HG02588 (cell line): ENCODE results near the gene CCDC88C.

Experiments used
- ATAC-seq: cut with Tn5 transposase; IDR thresholded peaks from one replicate; pipeline ENCODE4 v1.9.1; 2021; ENCODE audit warnings: mild to moderate bottlenecking, moderate library complexity; ENCODE audit not compliant: unreplicated experiment

The CCDC88C gene

GRCh38 chr14:91331721-91332120, 85.9 kb downstream of the CCDC88C start:
- no peak for ATAC-seq

GRCh38 chr14:91330856-91331255, 86.8 kb downstream of the CCDC88C start:
- ATAC-seq, result no peak

DNA sequence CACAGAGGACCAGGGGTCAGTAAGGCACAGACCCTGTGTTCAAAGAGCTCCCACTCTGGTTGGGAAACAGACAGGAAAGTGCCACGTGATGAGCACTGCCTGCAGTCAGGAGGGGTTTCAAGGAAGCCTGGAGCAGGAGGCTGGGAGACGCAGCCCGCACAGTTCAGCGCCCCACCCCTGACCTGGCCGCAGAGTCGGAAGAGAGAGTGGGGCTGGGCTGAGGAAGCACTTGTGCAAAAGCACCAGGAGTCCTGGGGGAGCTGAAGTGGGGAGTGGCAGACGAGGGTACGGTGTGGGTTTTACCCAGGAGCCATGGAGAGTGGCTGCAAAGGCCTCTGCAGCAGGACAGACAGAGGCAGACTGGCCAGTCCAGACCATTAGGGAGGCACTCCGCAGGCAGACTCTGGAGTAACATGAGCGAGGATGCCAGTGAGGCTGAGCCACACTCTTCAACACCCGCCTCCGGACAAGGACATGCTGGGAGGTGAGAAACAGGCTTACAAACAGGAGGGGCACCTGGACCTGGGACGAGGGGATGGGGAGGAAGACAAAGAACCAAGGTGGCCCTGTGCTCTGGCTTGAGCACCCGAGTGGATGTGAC, 87.4 kb downstream of the CCDC88C start:
- no peak for ATAC-seq

DNA sequence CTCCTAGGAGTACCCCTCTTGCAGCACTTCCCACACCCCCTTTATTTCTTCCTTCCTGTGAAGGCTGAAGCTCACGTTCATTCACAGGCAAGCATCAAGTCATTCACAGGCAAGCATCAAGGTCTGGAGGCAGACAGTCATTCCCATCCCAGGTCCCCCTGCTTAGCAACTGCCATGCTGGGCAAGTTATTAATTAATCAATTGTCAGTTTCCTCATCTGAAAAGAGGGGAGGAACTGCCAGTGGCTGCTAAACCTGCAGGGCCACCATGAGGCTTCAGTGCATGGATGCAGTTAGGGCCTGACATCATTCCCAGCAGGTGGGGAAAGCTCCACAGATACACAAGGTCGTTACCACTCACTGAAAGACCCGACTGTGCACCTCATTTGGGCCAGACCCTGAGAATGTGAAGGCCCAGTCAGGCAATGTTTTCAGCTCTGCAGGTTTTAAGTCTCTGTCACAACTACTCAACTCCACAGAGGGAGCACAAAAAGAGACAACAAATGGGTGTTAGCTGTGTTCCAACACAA, 88.1 kb downstream of the CCDC88C start:
- no peak for ATAC-seq

DNA sequence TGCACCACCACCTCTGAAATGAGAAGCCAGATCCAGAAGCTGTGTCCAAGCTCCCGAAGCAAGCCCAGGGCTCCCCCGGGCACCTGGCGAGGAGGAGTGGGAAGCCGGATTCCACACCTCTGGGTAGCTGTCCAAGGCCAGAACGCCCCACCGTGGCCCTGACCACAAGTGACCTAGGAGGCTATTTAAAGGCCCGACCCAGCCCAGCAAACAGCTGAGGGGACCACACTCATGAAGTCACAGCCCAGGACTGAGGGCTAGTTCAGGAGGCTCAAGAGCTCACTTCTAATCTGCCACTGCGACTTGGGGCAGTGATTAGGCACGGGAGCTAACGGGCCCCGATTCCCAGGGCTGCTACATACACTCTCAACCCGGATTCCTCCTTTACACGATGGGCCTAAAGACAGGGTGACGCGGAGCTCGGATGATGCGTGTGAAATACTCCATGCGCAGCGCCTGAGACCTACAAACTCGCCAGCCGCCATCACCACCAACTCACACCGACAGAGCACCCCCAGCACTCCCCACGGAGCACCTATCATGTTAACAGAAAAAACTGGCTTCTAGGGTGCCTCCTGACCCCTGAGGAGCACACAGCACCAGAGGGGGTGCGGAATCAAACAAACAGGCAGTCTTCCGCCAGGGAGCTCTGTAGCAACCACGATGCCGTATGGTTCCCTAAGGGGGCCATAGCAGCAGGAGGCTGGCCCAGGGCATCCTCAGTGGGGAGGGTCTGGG, 89.1 kb downstream of the CCDC88C start:
- ATAC-seq, result no peak

DNA sequence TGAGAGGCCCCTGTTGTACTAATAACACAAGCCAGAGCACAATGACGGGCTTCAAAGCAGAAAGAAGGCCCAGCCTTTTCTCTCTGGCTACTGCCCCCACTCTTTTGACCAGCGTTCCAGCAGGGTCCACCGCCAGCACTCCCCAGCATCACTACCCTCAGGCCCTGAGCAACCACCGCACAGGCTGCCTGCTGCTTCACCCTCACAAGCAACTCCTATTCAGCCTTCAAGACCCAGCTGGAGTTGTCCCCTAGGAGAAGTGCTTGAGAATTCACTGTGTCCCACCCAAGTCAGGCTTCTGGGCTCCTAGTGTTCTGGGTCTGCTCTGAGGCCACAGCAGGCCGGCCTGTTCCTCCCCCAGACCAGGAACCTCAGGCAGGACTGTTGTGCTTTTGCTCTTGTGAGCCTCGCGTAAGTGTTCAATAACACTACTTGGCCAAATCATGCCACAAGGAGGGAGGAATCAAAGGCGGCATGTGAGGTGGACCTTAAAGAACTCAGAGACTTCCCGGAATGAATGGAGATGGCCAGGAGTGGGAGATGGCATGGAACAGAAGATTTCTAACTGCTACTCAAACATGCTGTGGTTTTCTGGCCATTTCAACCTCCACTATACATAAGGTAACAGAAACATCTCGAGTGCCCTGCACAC, 89.8 kb downstream of the CCDC88C start:
- no peak for ATAC-seq

GRCh38 chr14:91327250-91327595, 90.4 kb downstream of the CCDC88C start:
- ATAC-seq, result no peak

DNA sequence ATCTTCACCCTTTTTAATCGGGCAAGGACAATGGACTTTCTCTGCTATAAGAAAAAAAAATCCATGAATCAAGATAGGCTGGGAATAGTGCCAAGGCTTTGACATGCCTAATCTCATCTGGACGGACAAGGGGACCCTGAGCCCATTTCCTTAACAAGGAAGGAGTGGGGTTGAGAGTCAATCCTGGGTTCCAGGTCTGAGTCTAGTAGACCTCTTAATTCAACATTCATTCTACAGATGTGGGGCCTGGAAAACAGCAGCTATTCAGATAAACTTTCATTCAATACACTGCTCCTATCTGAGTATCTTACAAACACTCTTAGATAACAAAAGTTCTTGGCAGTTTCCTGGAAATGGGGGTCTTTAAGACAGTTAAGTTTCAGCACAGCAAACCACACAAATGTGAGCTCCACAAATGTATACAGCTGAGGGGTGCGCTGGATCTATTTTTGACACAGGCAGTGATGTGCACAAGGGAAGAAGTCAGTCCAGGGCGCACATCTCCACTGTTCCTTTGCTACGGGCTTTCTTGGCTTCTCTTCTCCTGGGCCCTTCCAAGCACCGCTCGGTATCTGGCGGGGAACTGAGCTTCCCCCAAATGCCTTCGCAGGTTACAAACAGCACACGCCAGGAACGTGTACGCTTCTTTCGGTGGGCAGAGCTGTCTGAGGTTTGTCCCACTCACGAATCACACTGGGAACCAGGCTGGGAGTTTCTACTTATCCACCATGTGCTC, 90.9 kb downstream of the CCDC88C start:
- ATAC-seq, result no peak

- ATAC-seq, result no peak
Measured at GRCh38 chr14:91324606-91325575, 92.7 kb downstream of the CCDC88C start.

- peak; percentile 56 for ATAC-seq
Measured at GRCh38 chr14:91323671-91324605, 93.7 kb downstream of the CCDC88C start.

DNA sequence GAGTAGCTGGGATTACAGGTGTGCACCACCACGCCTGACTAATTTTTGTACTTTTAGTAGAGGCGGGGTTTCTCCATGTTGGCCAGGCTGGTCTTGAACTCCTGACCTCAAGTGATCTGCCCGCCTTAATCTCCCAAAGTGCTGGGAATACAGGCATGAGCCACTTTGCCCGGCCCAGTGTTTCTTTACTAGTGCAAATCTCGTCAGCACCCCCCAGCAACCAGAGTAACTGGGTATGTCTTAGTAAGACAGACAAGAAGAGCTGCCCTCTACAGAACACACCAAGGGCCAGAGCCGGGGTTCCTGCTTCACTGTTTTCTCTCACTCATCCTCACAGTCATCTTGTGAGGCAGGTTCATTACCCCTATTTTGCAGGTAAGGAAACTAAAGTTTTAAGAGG, 94.6 kb downstream of the CCDC88C start:
- no peak for ATAC-seq

DNA sequence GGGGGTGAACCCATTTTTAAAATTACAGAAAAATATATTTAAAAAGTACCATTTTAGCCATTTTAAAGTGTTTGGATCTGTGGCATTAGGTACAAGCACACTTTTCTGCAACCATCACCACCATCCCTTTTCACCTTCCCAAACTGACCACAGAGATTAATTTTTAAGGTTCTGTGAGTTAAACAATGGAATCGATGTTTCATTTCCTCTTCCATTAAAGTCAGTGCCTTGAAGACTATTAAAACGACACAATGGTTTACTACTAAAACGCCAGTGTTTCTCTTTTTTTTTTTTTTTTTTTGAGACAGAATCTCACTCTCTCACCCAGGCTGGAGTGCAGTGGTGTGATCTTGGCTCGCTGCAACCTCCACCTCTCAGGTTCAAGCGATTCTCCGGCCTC, 95.0 kb downstream of the CCDC88C start:
- ATAC-seq, result no peak

- no peak for ATAC-seq
Measured at GRCh38 chr14:91321131-91321530, 96.5 kb downstream of the CCDC88C start.

- ATAC-seq, result no peak
Measured at GRCh38 chr14:91320266-91320665, 97.4 kb downstream of the CCDC88C start.

DNA sequence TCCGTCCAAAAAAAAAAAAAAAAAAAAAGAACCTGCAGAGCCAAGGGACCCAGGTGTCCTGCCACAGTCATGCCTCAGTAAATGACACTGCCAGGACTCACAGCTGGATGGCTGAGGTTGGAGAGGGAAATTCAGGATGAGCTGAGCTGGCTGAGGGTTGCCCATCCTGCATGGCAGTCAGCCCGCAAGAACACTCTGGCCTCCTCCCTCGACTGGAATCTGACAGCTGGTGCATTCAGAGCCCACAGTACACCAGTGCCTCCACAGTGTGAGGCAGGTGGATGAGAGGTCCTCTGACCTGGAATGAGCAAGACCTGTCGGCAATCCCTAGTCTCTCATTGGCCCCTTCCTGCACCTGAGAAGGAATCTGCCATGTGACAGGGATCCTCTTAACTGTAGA, 98.7 kb downstream of the CCDC88C start:
- no peak for ATAC-seq

DNA sequence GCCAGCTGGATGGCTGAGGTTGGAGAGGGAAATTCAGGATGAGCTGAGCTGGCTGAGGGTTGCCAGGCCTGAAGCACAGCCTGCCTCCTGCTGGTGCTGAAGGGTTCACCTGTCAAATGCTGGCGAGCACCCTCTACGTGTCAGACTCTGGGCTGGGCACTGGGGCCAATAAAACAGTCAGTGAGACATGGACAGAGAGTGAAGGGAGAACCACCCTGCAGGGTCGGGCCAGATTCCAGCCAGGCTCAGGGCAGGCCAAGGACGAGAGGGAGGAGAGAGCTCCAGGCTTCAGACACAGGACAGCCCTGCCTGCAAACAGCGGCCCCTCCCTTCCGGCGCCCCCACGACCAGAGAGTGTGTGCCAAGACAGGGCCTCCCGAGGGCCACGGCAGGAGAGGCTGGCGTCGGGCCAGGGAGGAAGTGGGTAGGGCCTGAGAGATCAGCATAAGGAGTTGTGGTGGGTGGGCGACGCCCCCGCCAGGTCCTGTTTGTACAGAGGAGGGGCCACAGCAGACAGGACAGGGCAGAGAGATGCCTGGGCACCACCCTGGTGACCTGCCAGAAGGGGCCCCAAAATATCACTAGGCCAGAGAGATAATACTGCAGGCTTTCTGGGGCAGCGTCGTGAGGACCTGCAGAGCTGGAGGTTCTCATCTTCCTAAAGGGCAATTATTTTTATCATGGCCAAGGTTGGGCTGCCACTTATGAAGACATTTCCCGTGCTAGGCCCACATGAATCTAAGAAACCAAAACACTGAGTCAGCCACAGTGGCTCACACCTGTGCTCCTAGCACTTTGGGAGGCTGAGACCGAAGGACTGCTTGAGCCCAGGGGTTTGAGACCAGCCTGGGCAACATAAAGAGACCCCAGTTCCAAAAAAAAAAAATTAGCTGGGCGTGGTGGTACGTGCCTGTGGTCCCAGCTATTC, 100.0 kb downstream of the CCDC88C start:
- no peak for ATAC-seq

DNA sequence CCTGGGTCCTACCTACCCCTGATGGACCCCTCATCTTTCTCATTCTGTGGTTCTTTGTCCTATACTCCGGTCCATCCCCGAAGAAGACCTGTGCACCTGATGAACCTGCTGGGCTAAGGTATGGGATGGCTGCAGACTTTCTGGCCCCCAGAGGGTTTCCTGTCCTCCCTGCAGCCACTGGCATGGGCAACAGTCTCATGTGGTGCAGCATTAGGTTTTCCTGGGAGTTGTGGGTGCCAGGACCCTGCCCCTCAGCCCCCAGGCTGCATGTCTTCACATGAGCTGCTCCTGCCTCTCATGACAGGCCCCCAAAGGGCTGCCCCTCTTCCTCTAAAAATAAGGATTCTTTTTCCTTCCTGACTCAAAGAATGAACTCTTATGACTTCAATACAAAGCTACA, 100.9 kb downstream of the CCDC88C start:
- ATAC-seq, result no peak

GRCh38 chr14:91315844-91316267, 101.8 kb downstream of the CCDC88C start:
- peak; percentile 74 for ATAC-seq
